Stimulated activated CD8-positive, alpha-beta memory T cell treated with anti-CD3 and anti-CD28 coated beads, Interleukin-4, amount 100 ng/mL, for 1 hour (primary cell): Measurements from ENCODE around the gene COMMD10.

ENCODE experiments used
- DNase-seq, 2 donors: peaks; one replicate each; pipeline ENCODE4 v3.0.0-alpha.2; 2020; ENCODE audit warnings: low read depth in 2 of 2, low spot score in 1 of 2

Gene COMMD10

GRCh38 chr5:116212225-116212624, 127.4 kb downstream of the COMMD10 start:
- DNase-seq: no peak

DNA sequence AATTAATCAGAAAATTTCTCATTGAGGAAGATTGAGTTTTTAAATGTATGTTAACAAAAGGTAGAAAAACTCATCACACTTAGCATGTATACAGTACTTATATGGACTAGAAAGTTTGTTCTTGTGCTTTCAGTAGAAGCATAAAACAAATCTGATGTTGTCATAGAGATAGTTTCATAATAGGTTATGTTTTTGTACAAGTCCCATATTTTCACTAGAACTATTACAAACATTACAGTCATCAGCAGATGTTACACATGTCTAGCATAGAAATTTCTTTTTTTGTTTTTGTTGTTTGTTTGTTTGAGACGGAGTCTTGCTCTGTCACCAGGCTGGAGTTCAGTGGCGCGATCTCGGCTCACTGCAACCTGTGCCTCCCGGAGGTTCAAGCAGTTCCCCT, 131.4 kb downstream of the COMMD10 start:
- DNase-seq: no peak

DNA sequence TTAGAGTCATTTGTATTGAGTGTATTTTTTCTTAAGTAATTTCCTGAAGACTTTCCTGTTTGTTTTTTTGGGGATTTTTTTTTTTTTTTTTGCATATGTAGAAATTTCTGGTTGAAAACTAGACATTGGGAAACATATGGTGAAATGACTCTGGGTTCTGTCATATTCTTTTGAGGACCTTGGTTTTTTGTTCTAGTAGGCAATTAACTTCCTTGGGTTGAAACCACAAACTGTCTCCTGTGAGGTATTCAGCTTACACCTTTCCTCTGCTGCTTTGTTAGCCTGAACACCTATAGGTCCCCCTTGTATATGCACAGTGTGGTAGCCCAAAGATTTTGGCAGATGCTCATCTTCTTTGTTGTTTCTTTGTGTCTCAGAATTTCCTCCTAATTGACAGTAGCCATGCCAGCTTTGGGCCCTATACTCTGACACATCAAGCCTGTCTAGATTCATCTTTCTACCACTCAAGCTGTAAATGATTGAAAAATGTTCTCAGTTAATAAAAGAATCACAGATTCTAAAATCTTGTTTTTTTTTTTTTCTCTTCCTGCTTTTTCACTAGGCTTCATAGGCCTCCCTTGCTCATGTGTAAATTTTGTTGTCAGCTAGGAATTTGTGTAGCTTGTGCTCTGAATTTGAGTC, 140.6 kb downstream of the COMMD10 start:
- DNase-seq: no peak

DNA sequence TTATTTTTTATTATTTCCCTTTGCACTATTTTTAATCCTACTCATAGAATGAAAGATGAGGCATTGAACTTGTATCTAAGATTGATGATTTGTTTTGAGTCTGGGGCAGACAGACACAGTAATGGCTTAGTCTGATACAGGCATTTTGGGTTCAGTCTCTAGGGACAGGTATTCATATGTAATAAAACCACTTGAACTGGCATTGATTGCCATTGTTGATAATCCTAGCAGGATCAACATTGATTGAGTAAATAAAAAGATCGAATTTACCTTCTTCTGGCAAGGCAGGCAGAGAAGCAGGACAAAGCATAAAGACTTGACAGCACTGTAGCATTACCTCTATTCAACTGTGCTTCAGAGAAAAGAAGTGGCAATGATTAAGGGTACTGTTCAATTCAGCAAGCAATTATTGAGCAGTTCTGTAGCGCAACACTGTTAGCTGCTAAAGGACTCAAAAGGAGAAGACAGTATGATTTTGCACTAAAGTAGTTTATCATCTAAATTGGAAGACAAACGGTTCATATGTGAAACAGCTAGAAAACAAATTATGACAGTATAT, 144.4 kb downstream of the COMMD10 start:
- no peak for DNase-seq

- no peak for DNase-seq
Measured at GRCh38 chr5:116231288-116231687, 146.5 kb downstream of the COMMD10 start.

- no peak for DNase-seq
Measured at GRCh38 chr5:116234681-116235080, 149.9 kb downstream of the COMMD10 start.

GRCh38 chr5:116237917-116238500, 153.2 kb downstream of the COMMD10 start:
- DNase-seq: no peak

DNA sequence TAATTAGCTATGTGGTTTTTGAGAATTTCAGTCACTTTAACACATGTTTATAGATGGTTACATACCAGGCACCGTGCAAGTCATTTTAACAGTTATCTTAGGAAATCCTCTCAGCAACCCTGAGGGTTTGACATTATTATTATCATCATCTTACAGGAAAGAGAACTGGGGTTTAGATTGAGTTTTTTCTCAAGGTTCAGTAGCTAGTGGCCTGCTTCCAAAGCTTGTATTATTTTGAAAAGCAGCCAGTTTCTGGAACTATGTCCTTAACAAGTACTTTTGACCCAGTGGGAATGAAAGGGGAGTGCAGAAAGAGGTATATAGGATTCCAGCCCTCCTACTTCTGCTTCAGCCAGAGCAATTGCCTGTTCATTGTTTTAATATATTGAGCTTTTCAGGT, 157.5 kb downstream of the COMMD10 start:
- DNase-seq: no peak

GRCh38 chr5:116248432-116248831, 163.6 kb downstream of the COMMD10 start:
- DNase-seq: no peak

GRCh38 chr5:116249648-116250047, 164.8 kb downstream of the COMMD10 start:
- DNase-seq: no peak

DNA sequence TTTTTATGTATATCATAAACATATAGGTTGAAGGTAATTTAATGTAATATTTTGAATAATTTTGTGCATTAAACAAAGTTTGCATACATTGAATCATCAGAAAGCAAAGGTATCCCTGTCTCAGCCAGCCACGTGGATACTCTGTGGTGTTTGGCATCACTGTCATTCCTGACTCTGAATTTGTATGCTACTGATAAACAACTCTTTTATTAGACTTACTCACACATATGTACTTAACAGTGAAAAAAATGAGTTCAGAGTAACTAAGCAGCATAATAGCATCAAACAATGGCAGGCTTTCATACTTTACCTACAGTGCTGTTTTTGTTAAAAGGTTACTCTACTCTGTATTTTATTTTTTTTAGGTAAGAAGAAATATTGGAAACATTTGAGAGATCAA, 171.9 kb downstream of the COMMD10 start:
- DNase-seq: no peak

DNA sequence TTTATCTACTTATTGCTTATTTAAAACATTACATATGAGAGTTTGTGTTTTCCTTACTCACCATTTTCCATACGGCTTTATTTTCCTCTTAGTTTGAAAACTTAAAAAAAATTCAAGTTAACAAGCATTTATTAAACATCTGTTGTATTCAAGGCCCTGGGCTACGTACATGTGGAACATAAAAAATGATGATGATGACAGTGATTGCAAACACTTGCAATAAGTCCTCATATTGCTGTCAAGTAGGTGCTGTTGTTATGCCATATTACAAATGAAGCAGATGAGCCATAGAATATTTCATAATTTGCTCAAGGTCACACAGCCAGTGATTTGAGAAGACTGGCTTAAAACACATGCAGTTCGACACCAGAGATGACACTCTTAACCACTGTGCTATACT, 180.6 kb downstream of the COMMD10 start:
- no peak for DNase-seq

- DNase-seq: no peak
Measured at GRCh38 chr5:116271446-116272025, 186.7 kb downstream of the COMMD10 start.

DNA sequence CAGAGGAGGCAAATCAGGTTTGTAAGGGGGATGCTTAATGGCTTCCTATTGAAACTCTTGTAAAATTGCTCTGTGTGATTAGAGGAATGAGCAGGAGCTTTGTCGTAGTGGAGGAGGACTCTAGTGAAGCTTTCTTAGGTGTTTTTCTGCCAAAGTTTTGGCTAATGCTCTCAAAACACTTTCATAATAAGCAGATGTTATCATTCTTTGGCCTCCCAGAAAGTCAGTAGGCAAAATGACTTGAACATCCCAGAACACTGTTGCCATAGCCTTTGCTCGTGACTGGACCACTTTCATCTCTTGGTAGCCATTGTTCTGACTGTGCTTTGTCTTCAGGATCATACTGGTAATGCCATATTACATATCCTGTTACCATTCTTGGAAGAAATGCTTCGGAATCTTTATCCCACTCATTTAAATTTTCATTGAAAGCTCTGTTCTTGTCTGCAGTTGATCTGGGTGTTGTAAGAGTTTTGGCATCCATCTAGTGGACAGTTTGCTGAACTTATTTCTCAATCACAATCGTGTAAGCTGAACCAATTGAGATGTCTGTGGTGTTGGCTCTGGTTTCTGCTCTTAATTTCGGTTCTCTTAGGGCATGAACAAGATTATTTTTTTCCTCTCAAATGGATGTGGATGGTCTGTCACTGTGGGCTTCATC, 187.6 kb downstream of the COMMD10 start:
- no peak for DNase-seq

DNA sequence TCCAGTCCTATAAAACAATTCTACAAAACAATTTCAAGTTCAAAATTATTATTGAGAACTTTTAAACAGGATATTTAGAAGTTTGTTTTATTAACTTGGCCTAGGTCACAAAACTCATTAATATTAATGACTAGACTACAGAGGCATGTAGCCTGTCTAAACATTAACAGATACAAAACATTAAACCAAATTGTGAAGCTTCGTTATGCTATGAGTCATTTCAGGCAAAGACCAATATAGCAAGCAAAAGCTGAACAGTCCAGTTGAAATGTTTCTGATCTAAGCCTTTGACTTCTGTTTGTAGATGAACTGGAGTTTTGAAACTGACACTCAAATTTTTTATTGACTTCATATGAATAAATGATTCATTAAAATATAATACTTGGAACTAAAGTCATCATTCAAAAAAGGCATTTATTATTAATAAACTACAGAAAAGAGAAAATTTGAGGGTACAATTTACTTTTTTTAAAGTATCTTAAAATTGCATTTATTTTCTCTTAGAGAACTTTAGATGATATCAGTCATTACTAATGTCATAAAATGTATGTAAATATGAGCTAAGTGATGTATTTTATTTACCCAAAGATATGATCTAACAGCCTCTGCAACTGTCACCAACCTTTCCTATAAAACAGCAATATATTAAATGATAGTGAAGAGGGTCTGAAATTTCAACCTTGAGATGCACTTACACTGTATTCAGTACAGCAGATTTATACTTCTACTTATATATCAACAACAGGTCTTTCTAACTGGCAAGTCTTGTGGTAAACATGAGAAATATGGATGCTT, 188.8 kb downstream of the COMMD10 start:
- no peak for DNase-seq

DNA sequence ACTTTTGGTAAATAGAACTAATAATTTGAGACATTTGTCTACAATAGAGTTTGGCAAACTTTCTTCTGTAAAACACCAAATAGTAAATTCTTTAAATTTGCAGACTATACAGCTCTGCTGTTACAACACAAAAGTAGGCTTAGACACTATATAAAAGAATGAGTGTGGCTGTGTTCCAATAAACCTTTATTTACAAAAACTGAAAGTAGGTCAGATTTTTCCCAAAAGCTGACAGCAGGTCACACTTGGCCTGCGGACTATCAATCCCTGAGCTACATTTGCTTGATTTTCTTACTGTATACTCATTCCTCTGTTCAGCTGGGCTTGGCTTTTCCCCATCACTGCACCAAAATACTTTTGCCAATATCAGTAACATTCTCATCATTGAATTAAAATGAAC, 189.4 kb downstream of the COMMD10 start:
- no peak for DNase-seq

GRCh38 chr5:116275282-116275681, 190.5 kb downstream of the COMMD10 start:
- no peak for DNase-seq

DNA sequence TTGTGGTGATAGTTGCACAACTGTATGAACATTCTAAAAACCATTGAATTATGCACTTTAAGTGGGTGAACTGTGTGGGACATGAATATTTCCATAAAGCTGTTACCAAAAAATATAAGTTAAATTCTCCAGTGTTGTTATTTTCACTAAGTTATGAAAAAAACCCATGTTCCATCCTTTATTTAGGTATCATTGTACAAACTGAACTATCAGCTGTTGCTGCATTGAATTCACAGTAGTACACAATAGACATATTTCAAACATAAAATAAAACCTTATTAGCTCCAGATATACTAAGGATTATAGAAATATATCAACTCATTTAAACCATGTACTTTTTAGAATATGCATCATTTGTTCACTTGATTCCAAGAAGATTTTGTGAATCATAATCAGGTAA, 192.1 kb downstream of the COMMD10 start:
- DNase-seq: no peak

DNA sequence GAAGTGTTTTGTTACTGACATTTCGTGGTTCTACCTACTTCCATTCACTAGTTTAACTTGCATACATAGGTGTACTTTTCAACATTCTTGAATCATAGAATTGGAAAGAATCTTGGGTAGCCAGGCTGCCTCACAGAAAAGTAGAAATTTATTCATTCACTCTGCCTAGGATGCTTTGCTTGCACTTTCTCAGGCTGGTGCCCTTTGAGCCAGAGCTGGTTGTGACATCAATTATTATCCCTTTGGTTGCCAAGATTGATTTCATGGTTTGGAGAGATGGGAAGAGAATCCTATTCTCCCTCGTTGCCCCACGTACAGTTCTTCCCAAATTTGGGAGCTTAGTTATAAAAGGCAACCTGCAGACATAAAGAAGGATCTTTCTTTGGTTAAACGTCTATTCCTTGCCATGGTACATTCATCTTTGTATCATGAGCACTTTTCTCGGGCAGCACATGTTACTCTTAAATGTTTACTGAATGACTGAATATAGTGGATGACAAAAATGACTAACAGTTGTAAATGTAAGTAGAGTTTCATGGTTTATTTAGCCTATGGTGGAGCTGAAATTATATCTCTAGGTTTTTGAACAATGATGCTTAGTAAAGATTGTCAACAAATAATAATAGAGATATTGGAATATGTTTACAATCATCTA, 195.5 kb downstream of the COMMD10 start:
- DNase-seq: no peak

GRCh38 chr5:116281309-116281708, 196.5 kb downstream of the COMMD10 start:
- DNase-seq: no peak

DNA sequence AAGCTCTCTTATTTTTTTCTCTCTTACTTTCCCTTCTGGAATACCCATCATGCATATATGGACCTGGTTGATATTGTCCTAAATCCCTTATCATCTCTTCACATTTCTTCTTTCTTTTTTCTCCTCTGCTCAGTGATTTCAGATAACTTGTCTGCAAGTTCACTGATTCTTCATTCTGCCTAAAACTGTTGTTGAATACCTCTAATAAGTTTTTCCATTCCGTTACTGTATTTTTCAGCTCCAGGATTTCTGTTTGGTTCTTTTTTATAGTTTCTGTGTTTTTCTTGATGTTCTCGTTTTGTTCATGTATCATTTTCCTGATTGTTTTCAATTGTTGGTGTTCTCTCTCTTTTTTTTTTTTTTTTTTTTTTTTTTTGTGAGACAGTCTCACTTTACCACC, 203.7 kb downstream of the COMMD10 start:
- no peak for DNase-seq
